Spinal cord (tissue), 10 donors: ENCODE data around the gene SOWAHA. TPM values are rescaled to one million over a fixed set of nuclear protein-coding genes. Genes with fewer than 3 reads are reported as not detected.
A peak's percentile ranks its signal among the peaks of the same experiment; 100 is the strongest.
"Not testable (repeated sequence)": the region's sequence is repeated elsewhere in the genome, so short reads cannot be mapped to it uniquely, and the experiment has no call there.

ENCODE experiments used
- DNase-seq, 6 donors: peaks; one replicate each; pipeline versions ENCODE4 v3.0.0 to v3.0.0-alpha.2; 2013 to 2015; ENCODE audit warnings: low spot score in 6 of 6, low read depth in 4 of 6
- H3K27ac ChIP-seq: one replicate; pipeline ENCODE4 v1.5.1; 2013; ENCODE audit warnings: low read depth, low read length, control low read depth
- H3K27me3 ChIP-seq: one replicate; pipeline ENCODE4 v1.6.1; 2013; ENCODE audit warnings: low read length; ENCODE audit not compliant: control insufficient read depth, insufficient read depth
- H3K36me3 ChIP-seq: one replicate; pipeline ENCODE4 v1.6.1; 2013; ENCODE audit warnings: low read length; ENCODE audit not compliant: control insufficient read depth, insufficient read depth
- H3K4me1 ChIP-seq: one replicate; pipeline ENCODE4 v1.6.1; 2013; ENCODE audit warnings: low read length; ENCODE audit not compliant: control insufficient read depth, insufficient read depth
- H3K4me3 ChIP-seq: one replicate; pipeline ENCODE4 v1.5.1; 2013; ENCODE audit warnings: low read depth, low read length, control low read depth
- H3K9me3 ChIP-seq: one replicate; pipeline ENCODE4 v1.6.1; 2013; ENCODE audit warnings: low read length; ENCODE audit not compliant: control insufficient read depth, insufficient read depth
- WGBS: methylation state at CpG from one replicate; pipeline ENCODE4 v1.1.5; 2013; ENCODE audit warnings: missing lambda C conversion rate; ENCODE audit not compliant: insufficient coverage; 5-methylcytosine and 5-hydroxymethylcytosine counted together
- polyA plus RNA-seq, 2 donors: library from polyadenylated mRNA; unstranded; fragments of 120-200 nt; gene quantifications; one replicate each; pipeline ENCODE4 v1.2.1, GENCODE V29; 2013; ENCODE audit not compliant: insufficient read length in 2 of 2
- small RNA-seq: library from RNA; depleted of rRNA; stranded (forward); fragments of <200 nt; gene quantifications from one replicate; pipeline ENCODE3, GENCODE V24; 2014; ENCODE audit warnings: low replicate concordance
- total RNA-seq, 2 donors: library from RNA; depleted of rRNA in 1 of 2; stranded (reverse); fragments of 120-200 nt in 1 of 2; fragments of >200 nt in 1 of 2; gene quantifications; one replicate each; pipeline versions ENCODE4 v1.2.3 to v1.2.4, GENCODE V29; 2013 to 2014
- donor health status: healthy.

Gene SOWAHA
- total and polyA plus RNA-seq, 4 donors = 1.2 to 5.8 (median 4.4) TPM

DNA sequence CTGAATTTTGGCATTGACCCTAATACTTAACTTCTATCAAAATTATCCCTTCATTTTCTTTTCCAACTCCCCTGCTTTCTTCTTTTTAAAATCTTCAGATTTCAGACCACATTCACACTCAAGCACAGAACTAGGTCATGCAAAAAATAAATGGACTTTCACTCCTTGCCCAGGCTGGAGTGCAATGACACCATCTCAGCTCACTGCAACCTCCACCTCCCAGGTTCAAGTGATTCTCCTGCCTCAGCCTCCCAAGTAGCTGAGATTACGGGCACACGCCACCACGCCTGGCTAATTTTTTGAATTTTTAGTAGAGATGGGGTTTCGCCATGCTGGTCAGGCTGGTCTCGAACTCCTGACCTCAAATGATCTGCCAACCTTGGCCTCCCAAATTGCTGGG is 41.9 kb downstream of the SOWAHA start:
- H3K9me3 ChIP-seq, H3K27me3 ChIP-seq: not testable (repeated sequence)
- WGBS = 95% methylated on average over 5 of the region's 5 CpGs

DNA sequence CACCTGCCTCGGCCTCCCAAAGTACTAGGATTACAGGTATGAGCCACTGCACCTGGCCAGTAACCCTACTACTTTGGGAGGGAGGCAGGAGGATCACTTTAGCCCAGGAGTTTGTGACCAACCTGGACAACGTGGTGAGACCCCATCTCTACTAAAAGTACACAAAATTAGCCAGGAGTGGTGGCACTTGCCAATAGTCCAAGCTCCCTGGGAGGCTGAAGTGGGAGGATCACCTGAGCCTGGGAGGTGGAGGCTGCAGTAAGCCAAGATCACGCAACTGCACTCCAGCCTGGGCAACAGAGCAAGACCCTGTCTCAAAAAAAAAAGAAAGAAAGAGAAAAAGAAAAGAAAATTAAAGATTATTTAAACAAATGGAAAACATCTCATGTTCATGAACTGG is 42.9 kb downstream of the SOWAHA start:
- Histone ChIP-seq H3K9me3 (no peaks in the 10 kb centered on the region), H3K27ac (no peak overlapping the region), H3K4me3 (no peak overlapping the region), H3K4me1 (no peaks in the 10 kb centered on the region), H3K27me3 (no peaks in the 10 kb centered on the region), H3K36me3 (no peaks in the 10 kb centered on the region)
- no peak for DNase-seq
- 86% methylated on average over 1 of the region's 3 CpGs for WGBS

More for the DNA sequence above, 41.9 kb downstream of the SOWAHA start:
- H3K4me1 ChIP-seq, DNase-seq, H3K4me3 ChIP-seq, H3K36me3 ChIP-seq, H3K27ac ChIP-seq: not testable (repeated sequence)

DNA sequence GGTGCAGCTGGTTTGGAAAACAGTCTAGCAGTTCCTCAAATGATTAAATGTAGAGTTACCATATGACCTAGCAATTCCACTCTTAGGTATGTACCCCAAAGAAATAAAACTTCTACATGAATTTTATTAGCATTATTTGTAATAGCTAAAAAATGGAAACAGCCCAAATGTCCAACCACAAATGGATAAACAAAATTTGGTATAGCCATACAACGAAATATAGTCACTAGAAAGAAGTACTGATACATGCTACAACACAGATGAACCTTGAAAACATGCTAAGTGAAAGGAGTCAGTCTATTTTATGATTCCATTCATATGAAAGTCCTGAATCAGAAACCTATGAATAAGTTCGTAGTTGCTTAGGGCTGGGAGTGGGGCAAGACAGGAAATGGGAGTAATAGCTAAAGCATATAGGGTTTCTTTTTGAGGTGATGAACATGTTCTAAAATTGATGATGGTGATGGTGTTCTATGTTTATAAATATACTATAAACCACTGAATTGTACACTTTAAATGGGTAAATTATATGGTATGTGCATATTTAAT is 46.9 kb downstream of the SOWAHA start:
- Histone ChIP-seq H3K36me3 (no peaks in the 10 kb centered on the region), H3K4me1 (no peaks in the 10 kb centered on the region)
- WGBS = no CpG with 5 or more reads among the region's 2 CpGs

DNA sequence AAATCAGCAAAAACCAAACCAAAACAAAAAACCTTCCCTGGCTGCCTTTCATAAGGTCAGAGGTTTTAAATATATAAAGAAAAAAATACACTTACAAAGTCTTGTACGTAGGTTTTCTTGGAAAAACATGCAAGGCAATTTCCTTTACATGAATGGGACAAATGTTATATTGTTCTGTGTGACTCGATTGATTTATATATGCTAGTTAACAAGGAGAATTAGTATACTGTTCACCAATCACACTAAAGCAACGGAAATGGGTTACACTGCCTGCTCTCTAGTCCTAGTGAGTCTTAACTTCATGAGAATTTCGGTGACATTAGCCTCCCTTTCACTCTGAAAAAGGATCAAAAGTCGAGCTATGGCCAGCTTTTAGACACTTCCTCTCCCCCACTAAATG is 47.6 kb downstream of the SOWAHA start:
- no peaks in the 10 kb centered on the region for H3K36me3 ChIP-seq
- no peak for DNase-seq

More for the DNA sequence above, 46.9 kb downstream of the SOWAHA start:
- Histone ChIP-seq H3K27ac (no peak overlapping the region), H3K9me3 (no peaks in the 10 kb centered on the region), H3K4me3 (no peak overlapping the region), H3K27me3 (no peaks in the 10 kb centered on the region)
- no peak for DNase-seq

DNA sequence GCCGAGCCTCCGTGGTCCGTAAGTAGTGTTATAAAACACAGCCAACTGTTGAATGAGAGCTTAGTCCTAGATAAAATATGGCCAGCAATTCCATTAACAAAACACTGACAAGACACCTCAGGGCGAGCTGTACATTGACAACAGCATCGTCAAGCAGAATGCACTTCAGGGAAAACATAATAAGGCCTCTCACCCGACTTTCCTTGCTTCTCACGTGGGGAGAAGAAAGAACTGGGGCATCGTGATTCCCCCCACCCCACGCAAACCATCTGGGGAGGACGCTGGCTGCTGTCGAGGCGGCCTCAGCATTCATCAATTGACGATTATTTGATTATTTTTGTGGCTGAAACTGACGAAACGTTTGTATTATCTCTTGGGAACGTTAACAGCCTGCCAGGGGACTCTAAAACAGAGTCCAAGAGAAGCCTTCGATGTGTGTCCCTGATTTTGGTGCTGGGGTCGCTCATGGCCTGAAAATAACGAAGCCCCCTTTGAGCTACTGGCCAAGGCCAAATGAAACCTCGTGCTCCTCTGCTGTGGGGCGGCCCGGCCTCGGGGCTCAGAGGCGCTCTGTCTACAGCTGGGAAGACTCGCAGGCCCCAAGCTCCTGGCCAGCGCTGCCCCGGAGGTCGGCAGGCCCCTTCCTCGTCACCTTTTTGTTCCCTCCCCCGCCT is 52.7 kb downstream of the SOWAHA start:
- no peaks in the 10 kb centered on the region for H3K9me3 ChIP-seq
- 11% methylated on average over 20 of the region's 30 CpGs for WGBS
- H3K27ac ChIP-seq = peak overlapping the region; percentile 98
- peak overlapping the region; percentile 97 for H3K4me3 ChIP-seq
- DNase-seq = no peak
- H3K27me3 ChIP-seq = no peaks in the 10 kb centered on the region
- H3K4me1 ChIP-seq = peaks cover 18% of the 10 kb centered on the region
- peaks cover 21% of the 10 kb centered on the region for H3K36me3 ChIP-seq

More for the DNA sequence above, 47.6 kb downstream of the SOWAHA start:
- Histone ChIP-seq H3K4me3 (no peak overlapping the region), H3K27ac (no peak overlapping the region), H3K4me1 (peaks cover 4% of the 10 kb centered on the region), H3K9me3 (no peaks in the 10 kb centered on the region), H3K27me3 (no peaks in the 10 kb centered on the region)
- 72% methylated on average over 3 of the region's 5 CpGs for WGBS

Small RNAs within 50 kb of the gene (small RNA-seq; reads per million reads assigned to genes)
- not detected for gene RNA5SP192

Other genes with a start within 250 kb of the SOWAHA start
- not detected for gene IL13, start 155.1 kb upstream of the SOWAHA start, total RNA-seq
- under 1 TPM in 1 of 2 donors, not detected in 1; 0.18 TPM for gene IL13, start 155.1 kb upstream of the SOWAHA start, polyA plus RNA-seq
- gene IL4, start 139.3 kb upstream of the SOWAHA start, total RNA-seq = not detected
- gene IL4, start 139.3 kb upstream of the SOWAHA start, polyA plus RNA-seq = under 1 TPM in 1 of 2 donors, not detected in 1; 0.43 TPM
- 10 to 100 TPM; 42.3 to 97.6 TPM for gene KIF3A, start 75.8 kb upstream of the SOWAHA start, total RNA-seq
- 10 to 100 TPM; 84.6 to 88.6 TPM for gene KIF3A, start 75.8 kb upstream of the SOWAHA start, polyA plus RNA-seq
- 1 to 10 TPM in 1 of 2 donors, under 1 TPM in 1; 0.69 to 1.3 TPM for gene CCNI2, start 65.9 kb upstream of the SOWAHA start, total RNA-seq
- gene CCNI2, start 65.9 kb upstream of the SOWAHA start, polyA plus RNA-seq = 10 to 100 TPM; 18.5 to 24.0 TPM
- 10 to 100 TPM; 67.9 to 83.2 TPM for gene SEPTIN8, start 36.1 kb upstream of the SOWAHA start, total RNA-seq
- 100 to 1,000 TPM; 131 to 149 TPM for gene SEPTIN8, start 36.1 kb upstream of the SOWAHA start, polyA plus RNA-seq
- 1 to 10 TPM; 4.5 to 6.3 TPM for gene SHROOM1, start 17.3 kb downstream of the SOWAHA start, total RNA-seq
- 10 to 100 TPM; 11.6 to 17.6 TPM for gene SHROOM1, start 17.3 kb downstream of the SOWAHA start, polyA plus RNA-seq
- under 1 TPM; 0.69 to 0.83 TPM for gene GDF9, start 53.2 kb downstream of the SOWAHA start, total RNA-seq
- gene GDF9, start 53.2 kb downstream of the SOWAHA start, polyA plus RNA-seq = 1 to 10 TPM; 1.2 to 2.0 TPM
- gene UQCRQ, start 53.3 kb downstream of the SOWAHA start, total RNA-seq = 100 to 1,000 TPM; 104 to 407 TPM
- 100 to 1,000 TPM; 248 to 271 TPM for gene UQCRQ, start 53.3 kb downstream of the SOWAHA start, polyA plus RNA-seq
- gene LEAP2, start 60.4 kb downstream of the SOWAHA start, total RNA-seq = 1 to 10 TPM in 1 of 2 donors, under 1 TPM in 1; 0.79 to 1.8 TPM
- 1 to 10 TPM; 3.2 to 3.5 TPM for gene LEAP2, start 60.4 kb downstream of the SOWAHA start, polyA plus RNA-seq
- 10 to 100 TPM; 59.8 to 74.7 TPM for gene AFF4, start 150.3 kb downstream of the SOWAHA start, total RNA-seq
- gene AFF4, start 150.3 kb downstream of the SOWAHA start, polyA plus RNA-seq = 10 to 100 TPM; 37.0 to 54.6 TPM
- 10 to 100 TPM; 16.9 to 18.4 TPM for gene ZCCHC10, start 213.2 kb downstream of the SOWAHA start, total RNA-seq
- gene ZCCHC10, start 213.2 kb downstream of the SOWAHA start, polyA plus RNA-seq = 10 to 100 TPM; 22.7 to 25.4 TPM
- 100 to 1,000 TPM in 1 of 2 donors, 10 to 100 TPM in 1; 80.5 to 114 TPM for gene HSPA4, start 238.7 kb downstream of the SOWAHA start, total RNA-seq
- gene HSPA4, start 238.7 kb downstream of the SOWAHA start, polyA plus RNA-seq = 10 to 100 TPM; 75.8 to 94.9 TPM